ENCODE measurements around the gene B4GALT2.

GRCh38 chr1:43960798-43961197 is 18.2 kb upstream of the B4GALT2 start:
- TF ChIP-seq SUZ12 (IDR thresholded peaks at IDR 0.05; ENCODE audit: extremely low read depth, insufficient read depth, insufficient read length) (no peak), ZNF274 (IDR thresholded peaks at IDR 0.05; ENCODE audit: low read depth, low read length) (no peak), YY1 (IDR thresholded peaks at IDR 0.05; ENCODE audit: insufficient read depth, insufficient read length) (no peak)

Measured in NT2/D1 (cell line).